ENCODE results near the gene AHR. TPM values are rescaled to one million over a fixed set of nuclear protein-coding genes. Genes with fewer than 3 reads are reported as not detected.

Gene AHR
- total and polyA plus RNA-seq, 2 donors (not counting 3 experiments of a cell fraction or from before 2014, with no cell fraction given), result 4.8 to 31.8 TPM

DNA sequence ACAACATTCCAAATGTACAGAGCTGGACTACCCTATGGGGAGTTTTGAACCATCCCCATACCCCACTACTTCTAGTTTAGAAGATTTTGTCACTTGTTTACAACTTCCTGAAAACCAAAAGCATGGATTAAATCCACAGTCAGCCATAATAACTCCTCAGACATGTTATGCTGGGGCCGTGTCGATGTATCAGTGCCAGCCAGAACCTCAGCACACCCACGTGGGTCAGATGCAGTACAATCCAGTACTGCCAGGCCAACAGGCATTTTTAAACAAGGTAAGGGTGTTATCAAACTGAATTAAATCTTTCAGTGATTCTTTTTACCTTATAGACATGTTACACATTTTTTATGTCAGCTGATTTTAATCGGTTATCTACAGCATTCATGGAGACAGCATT is 41.5 kb downstream of the AHR start:
- Histone ChIP-seq H3K9ac (replicated peaks; ENCODE audit: extremely low read depth, insufficient read depth, low read length) (no peak overlapping the region), H3K9me1 (replicated peaks; ENCODE audit: control insufficient read depth, extremely low read depth, insufficient read depth, low read length) (no peaks in the 10 kb centered on the region), H3K4me2 (ENCODE audit: insufficient read depth, low read length) (no peak overlapping the region), H3K27me3 (ENCODE audit: control insufficient read depth in 2 of 2, insufficient read depth in 2 of 2, low read length in 2 of 2) (no peaks in the 10 kb centered on the region), H3K4me1 (ENCODE audit: control insufficient read depth, extremely low read depth, insufficient read depth, low read length) (peaks cover 11% of the 10 kb centered on the region), H3K9me3 (replicated peaks; ENCODE audit: control insufficient read depth, insufficient read depth, low read length) (no peaks in the 10 kb centered on the region), H4K20me1 (replicated peaks; ENCODE audit: control insufficient read depth, extremely low read depth, insufficient read depth, low read length) (no peaks in the 10 kb centered on the region), H3K79me2 (ENCODE audit: control insufficient read depth, insufficient read depth, low read length) (peaks cover 3% of the 10 kb centered on the region), H3K27ac (ENCODE audit: insufficient read depth, low read depth, low read length) (no peak overlapping the region), H3K36me3 (ENCODE audit: control insufficient read depth in 2 of 2, extremely low read depth in 1 of 2, insufficient read depth in 2 of 2, low read length in 2 of 2) (peaks cover 2 to 9% of the 10 kb centered on the region in 2 experiments), H3K4me3 (replicated peaks in 1 of 3; ENCODE audit: insufficient read depth in 1 of 3, low read depth in 1 of 3, low read length in 3 of 3) (no peak overlapping the region), H2AFZ (ENCODE audit: low read depth, low read length) (no peak overlapping the region)
- ChIA-PET POLR2A (no interaction called here), CTCF (interaction anchor here (0.6 to 2.2 kb wide), 2 partner anchors 20 to 39 kb away, joined by 3 to 8 read pairs; no protein-coding TSS in a partner anchor)
- no peak for FAIRE-seq
- intact Hi-C loops (cut with micrococcal nuclease) (no loop called here), dilution Hi-C loops (cut with MboI; ENCODE audit: extremely low pct_ligation_motif_present, low sequenced_read_pairs) (no loop called here)
- TF ChIP-seq, protein P1, sequence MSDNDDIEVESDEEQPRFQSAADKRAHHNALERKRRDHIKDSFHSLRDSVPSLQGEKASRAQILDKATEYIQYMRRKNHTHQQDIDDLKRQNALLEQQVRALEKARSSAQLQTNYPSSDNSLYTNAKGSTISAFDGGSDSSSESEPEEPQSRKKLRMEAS (IDR thresholded peaks at IDR 0.05; ENCODE audit: insufficient read depth, insufficient read length), result no peak
- TF ChIP-seq GATA2 (IDR thresholded peaks at IDR 0.05; ENCODE audit: insufficient read depth, insufficient read length, low read depth, low read length), result no peak
- TF ChIP-seq MYC (IDR thresholded peaks at IDR 0.05; ENCODE audit: low read depth, low read length), result no peak
- no peak for TF ChIP-seq EZH2 (IDR thresholded peaks at IDR 0.05; ENCODE audit: borderline replicate concordance, low read depth, low read length, severe bottlenecking)
- TF ChIP-seq JUN (IDR thresholded peaks at IDR 0.05; ENCODE audit: borderline replicate concordance, insufficient read depth, insufficient read length, low read depth), result no peak
- TF ChIP-seq POLR2AphosphoS5 (IDR thresholded peaks at IDR 0.05; ENCODE audit: insufficient read depth, low read depth, low read length), result no peak
- TF ChIP-seq FOS (IDR thresholded peaks at IDR 0.05; ENCODE audit: borderline replicate concordance, insufficient read depth, low read length), result no peak
- no peak for TF ChIP-seq POLR2A (IDR thresholded peaks at IDR 0.05; ENCODE audit: low read depth, low read length)
- TF ChIP-seq, protein P2, sequence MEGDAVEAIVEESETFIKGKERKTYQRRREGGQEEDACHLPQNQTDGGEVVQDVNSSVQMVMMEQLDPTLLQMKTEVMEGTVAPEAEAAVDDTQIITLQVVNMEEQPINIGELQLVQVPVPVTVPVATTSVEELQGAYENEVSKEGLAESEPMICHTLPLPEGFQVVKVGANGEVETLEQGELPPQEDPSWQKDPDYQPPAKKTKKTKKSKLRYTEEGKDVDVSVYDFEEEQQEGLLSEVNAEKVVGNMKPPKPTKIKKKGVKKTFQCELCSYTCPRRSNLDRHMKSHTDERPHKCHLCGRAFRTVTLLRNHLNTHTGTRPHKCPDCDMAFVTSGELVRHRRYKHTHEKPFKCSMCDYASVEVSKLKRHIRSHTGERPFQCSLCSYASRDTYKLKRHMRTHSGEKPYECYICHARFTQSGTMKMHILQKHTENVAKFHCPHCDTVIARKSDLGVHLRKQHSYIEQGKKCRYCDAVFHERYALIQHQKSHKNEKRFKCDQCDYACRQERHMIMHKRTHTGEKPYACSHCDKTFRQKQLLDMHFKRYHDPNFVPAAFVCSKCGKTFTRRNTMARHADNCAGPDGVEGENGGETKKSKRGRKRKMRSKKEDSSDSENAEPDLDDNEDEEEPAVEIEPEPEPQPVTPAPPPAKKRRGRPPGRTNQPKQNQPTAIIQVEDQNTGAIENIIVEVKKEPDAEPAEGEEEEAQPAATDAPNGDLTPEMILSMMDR (IDR thresholded peaks at IDR 0.05; ENCODE audit: extremely low read depth in 1 of 2, insufficient read depth in 1 of 2, low read depth in 1 of 2, low read length in 2 of 2), result no peak
- BruUV-seq (replicated peaks), result no TSS peak
- no peak for DNase-seq (ENCODE audit: low read depth, low spot score)

Measured in endothelial cell of umbilical vein (primary cell).